DMS79 (cell line): ENCODE measurements around the gene SLC30A1.

Experiments used
- DNase-seq: peaks from one replicate; lab custom pipeline; 2025; lab: John Stamatoyannopoulos, UW

SLC30A1 gene

GRCh38 chr1:211607754-211608473 is 29.0 kb upstream of the SLC30A1 start:
- DNase-seq, result no peak

GRCh38 chr1:211606914-211607753 is 28.2 kb upstream of the SLC30A1 start:
- no peak for DNase-seq

GRCh38 chr1:211606332-211606913 is 27.5 kb upstream of the SLC30A1 start:
- DNase-seq, result no peak

- no peak for DNase-seq
Measured at GRCh38 chr1:211605603-211606331, 26.8 kb upstream of the SLC30A1 start.

GRCh38 chr1:211605034-211605433 is 26.1 kb upstream of the SLC30A1 start:
- no peak for DNase-seq

GRCh38 chr1:211604548-211604947 is 25.6 kb upstream of the SLC30A1 start:
- DNase-seq, result no peak

GRCh38 chr1:211603713-211604112 is 24.8 kb upstream of the SLC30A1 start:
- no peak for DNase-seq

GRCh38 chr1:211603191-211603701 is 24.3 kb upstream of the SLC30A1 start:
- no peak for DNase-seq

GRCh38 chr1:211601982-211602670 is 23.2 kb upstream of the SLC30A1 start:
- DNase-seq, result peak; percentile 19

GRCh38 chr1:211601159-211601558 is 22.2 kb upstream of the SLC30A1 start:
- no peak for DNase-seq

GRCh38 chr1:211599250-211599649 is 20.3 kb upstream of the SLC30A1 start:
- no peak for DNase-seq

GRCh38 chr1:211598514-211598913 is 19.6 kb upstream of the SLC30A1 start:
- DNase-seq, result no peak

GRCh38 chr1:211596418-211597181 is 17.6 kb upstream of the SLC30A1 start:
- no peak for DNase-seq

- DNase-seq, result no peak
Measured at GRCh38 chr1:211595419-211595818, 16.5 kb upstream of the SLC30A1 start.

- no peak for DNase-seq
Measured at GRCh38 chr1:211591980-211592493, 13.1 kb upstream of the SLC30A1 start.

GRCh38 chr1:211589782-211590721 is 11.1 kb upstream of the SLC30A1 start:
- DNase-seq, result no peak

- no peak for DNase-seq
Measured at GRCh38 chr1:211588711-211589110, 9.8 kb upstream of the SLC30A1 start.

GRCh38 chr1:211587123-211587522 is 8.2 kb upstream of the SLC30A1 start:
- DNase-seq, result no peak

GRCh38 chr1:211586538-211586937 is 7.6 kb upstream of the SLC30A1 start:
- DNase-seq, result no peak
